Thymus (tissue), 2 donors: ENCODE results near the gene GINS2. TPM values are rescaled to one million over a fixed set of nuclear protein-coding genes. Genes with fewer than 3 reads are reported as not detected.

Experiments
- polyA plus RNA-seq: library from polyadenylated mRNA; stranded (reverse); fragments of 200-250 nt; gene quantifications from one replicate; pipeline ENCODE4 v1.2.3, GENCODE V29; 2013
- total RNA-seq: library from RNA; stranded (reverse); fragments of 120-200 nt; gene quantifications from one replicate; pipeline ENCODE4 v1.2.4, GENCODE V29; 2013
- donor health status: healthy.

The GINS2 gene
- total and polyA plus RNA-seq, 2 donors = 1.4 to 23.2 TPM

Other genes starting within 250 kb of the GINS2 start
- 32.4 TPM for gene GSE1, start 75.6 kb downstream of the GINS2 start, total RNA-seq
- gene GSE1, start 75.6 kb downstream of the GINS2 start, polyA plus RNA-seq = 29.9 TPM
- gene C16orf74, start 62.1 kb upstream of the GINS2 start, total RNA-seq = 1.5 TPM
- 6.4 TPM for gene C16orf74, start 62.1 kb upstream of the GINS2 start, polyA plus RNA-seq
- gene EMC8, start 110.6 kb upstream of the GINS2 start, total RNA-seq = 22.2 TPM
- gene EMC8, start 110.6 kb upstream of the GINS2 start, polyA plus RNA-seq = 16.8 TPM
- 565 TPM for gene COX4I1, start 110.7 kb upstream of the GINS2 start, total RNA-seq
- 890 TPM for gene COX4I1, start 110.7 kb upstream of the GINS2 start, polyA plus RNA-seq
- 119 TPM for gene IRF8, start 210.2 kb upstream of the GINS2 start, total RNA-seq
- 38.8 TPM for gene IRF8, start 210.2 kb upstream of the GINS2 start, polyA plus RNA-seq